Right atrium auricular region (tissue), 2 donors: ENCODE results near the gene CCDC6. TPM values are rescaled to one million over a fixed set of nuclear protein-coding genes. Genes with fewer than 3 reads are reported as not detected.

Source experiments
- DNase-seq: peaks from one replicate; pipeline ENCODE4 v3.0.0-alpha.2; 2019; ENCODE audit warnings: low spot score
- H3K27ac ChIP-seq, 2 donors: fragments of 200-600 bp; sonication (generic); 1 replicate in 1 of 2; 2 replicates in 1 of 2; pipeline ENCODE4 v1.5.1; 2016 to 2019
- H3K27me3 ChIP-seq, 2 donors: fragments of 200-600 bp; sonication (generic); one replicate each; pipeline versions ENCODE4 v1.5.1 to v1.6.0; 2017 to 2019
- H3K36me3 ChIP-seq: fragments of 200-600 bp; sonication (generic); one replicate; pipeline ENCODE4 v1.5.1; 2016
- H3K4me1 ChIP-seq, 2 donors: fragments of 200-600 bp; sonication (generic); one replicate each; pipeline versions ENCODE4 v1.5.1 to v1.6.0; 2017 to 2019
- H3K4me3 ChIP-seq, 2 donors: fragments of 200-600 bp; sonication (generic); 1 replicate in 1 of 2; 2 replicates in 1 of 2; pipeline ENCODE4 v1.5.1; 2017 to 2019; ENCODE audit warnings: mild to moderate bottlenecking in 1 of 2, moderate library complexity in 1 of 2
- H3K9me3 ChIP-seq, 2 donors: fragments of 200-600 bp; sonication (generic); one replicate each; pipeline ENCODE4 v1.5.1; 2019
- total RNA-seq, 2 donors: library from RNA; depleted of rRNA; stranded (reverse); fragments of >200 nt; gene quantifications; one replicate each; pipeline ENCODE4 v1.1.0, GENCODE V29; 2016
- TF ChIP-seq, protein P1 (sequence below), 2 donors: fragments of 200-600 bp; sonication (generic); IDR thresholded peaks; one replicate each; pipeline ENCODE4 v1.5.1; 2019; ENCODE audit warnings: antibody characterized with exemption in 2 of 2

The CCDC6 gene
- total RNA-seq, 2 donors from 2014 or later: 19.1 to 22.7 TPM

GRCh38 chr10:59908808-59909143 lies 2.4 kb upstream of the CCDC6 start:
- H3K27ac ChIP-seq: peak overlapping the region; percentile 94 to 96
- peaks cover 0 to 3% of the 10 kb centered on the region in 2 donors for H3K9me3 ChIP-seq
- H3K36me3 ChIP-seq: no peaks in the 10 kb centered on the region
- no peaks in the 10 kb centered on the region for H3K27me3 ChIP-seq
- DNase-seq: no peak
- peak overlapping the region in 1 of 2 donors; percentile 94 for H3K4me3 ChIP-seq
- H3K4me1 ChIP-seq: peaks cover 0 to 33% of the 10 kb centered on the region in 2 donors
- TF ChIP-seq, protein P1, sequence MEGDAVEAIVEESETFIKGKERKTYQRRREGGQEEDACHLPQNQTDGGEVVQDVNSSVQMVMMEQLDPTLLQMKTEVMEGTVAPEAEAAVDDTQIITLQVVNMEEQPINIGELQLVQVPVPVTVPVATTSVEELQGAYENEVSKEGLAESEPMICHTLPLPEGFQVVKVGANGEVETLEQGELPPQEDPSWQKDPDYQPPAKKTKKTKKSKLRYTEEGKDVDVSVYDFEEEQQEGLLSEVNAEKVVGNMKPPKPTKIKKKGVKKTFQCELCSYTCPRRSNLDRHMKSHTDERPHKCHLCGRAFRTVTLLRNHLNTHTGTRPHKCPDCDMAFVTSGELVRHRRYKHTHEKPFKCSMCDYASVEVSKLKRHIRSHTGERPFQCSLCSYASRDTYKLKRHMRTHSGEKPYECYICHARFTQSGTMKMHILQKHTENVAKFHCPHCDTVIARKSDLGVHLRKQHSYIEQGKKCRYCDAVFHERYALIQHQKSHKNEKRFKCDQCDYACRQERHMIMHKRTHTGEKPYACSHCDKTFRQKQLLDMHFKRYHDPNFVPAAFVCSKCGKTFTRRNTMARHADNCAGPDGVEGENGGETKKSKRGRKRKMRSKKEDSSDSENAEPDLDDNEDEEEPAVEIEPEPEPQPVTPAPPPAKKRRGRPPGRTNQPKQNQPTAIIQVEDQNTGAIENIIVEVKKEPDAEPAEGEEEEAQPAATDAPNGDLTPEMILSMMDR (IDR thresholded peaks at IDR 0.05): no peak

GRCh38 chr10:59907918-59908807 lies 1.8 kb upstream of the CCDC6 start:
- peaks cover 0 to 39% of the 10 kb centered on the region in 2 donors for H3K4me1 ChIP-seq
- peak; percentile 84 for DNase-seq
- H3K27ac ChIP-seq: peak overlapping the region; percentile 94 to 96
- TF ChIP-seq, protein P1 (IDR thresholded peaks at IDR 0.05): no peak
- peak overlapping the region; percentile 35 to 94 for H3K4me3 ChIP-seq
- no peaks in the 10 kb centered on the region for H3K9me3 ChIP-seq
- H3K36me3 ChIP-seq: no peaks in the 10 kb centered on the region
- no peaks in the 10 kb centered on the region for H3K27me3 ChIP-seq

DNA sequence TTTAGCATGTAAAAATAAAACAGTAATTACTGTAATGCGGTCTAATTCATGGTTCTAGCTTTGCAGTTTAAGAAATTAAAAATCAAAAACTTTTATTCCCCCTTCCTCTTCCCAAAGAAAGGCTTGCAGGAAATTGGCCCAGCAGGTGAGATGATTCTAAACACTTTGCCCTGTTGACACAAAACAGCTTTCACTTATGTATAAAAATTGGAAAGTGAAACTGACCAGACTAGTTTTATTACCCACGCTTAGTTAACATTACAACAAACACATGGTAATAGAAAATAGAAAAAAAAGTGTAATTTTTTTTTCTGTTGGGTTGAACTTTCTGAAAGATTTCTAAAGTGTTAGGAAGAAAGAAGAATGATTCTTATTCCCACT lies 1.2 kb upstream of the CCDC6 start:
- H3K36me3 ChIP-seq: no peaks in the 10 kb centered on the region
- H3K4me3 ChIP-seq: peak overlapping the region in 1 of 2 donors; percentile 94
- H3K4me1 ChIP-seq: peaks cover 0 to 39% of the 10 kb centered on the region in 2 donors
- TF ChIP-seq, protein P1 (IDR thresholded peaks at IDR 0.05): no peak
- H3K27me3 ChIP-seq: no peaks in the 10 kb centered on the region
- H3K27ac ChIP-seq: peak overlapping the region; percentile 94 to 96
- DNase-seq: no peak
- H3K9me3 ChIP-seq: no peaks in the 10 kb centered on the region

- Histone ChIP-seq H3K27ac (peak overlapping the region; percentile 94 to 96), H3K36me3 (no peaks in the 10 kb centered on the region), H3K9me3 (no peaks in the 10 kb centered on the region), H3K4me3 (peak overlapping the region; percentile 88 to 94), H3K27me3 (no peaks in the 10 kb centered on the region), H3K4me1 (peaks cover 0 to 51% of the 10 kb centered on the region in 2 donors)
- DNase-seq: no peak
- TF ChIP-seq, protein P1 (IDR thresholded peaks at IDR 0.05): no peak
These were observed 482 bp downstream of the CCDC6 start for GRCh38 chr10:59905731-59906416.

DNA sequence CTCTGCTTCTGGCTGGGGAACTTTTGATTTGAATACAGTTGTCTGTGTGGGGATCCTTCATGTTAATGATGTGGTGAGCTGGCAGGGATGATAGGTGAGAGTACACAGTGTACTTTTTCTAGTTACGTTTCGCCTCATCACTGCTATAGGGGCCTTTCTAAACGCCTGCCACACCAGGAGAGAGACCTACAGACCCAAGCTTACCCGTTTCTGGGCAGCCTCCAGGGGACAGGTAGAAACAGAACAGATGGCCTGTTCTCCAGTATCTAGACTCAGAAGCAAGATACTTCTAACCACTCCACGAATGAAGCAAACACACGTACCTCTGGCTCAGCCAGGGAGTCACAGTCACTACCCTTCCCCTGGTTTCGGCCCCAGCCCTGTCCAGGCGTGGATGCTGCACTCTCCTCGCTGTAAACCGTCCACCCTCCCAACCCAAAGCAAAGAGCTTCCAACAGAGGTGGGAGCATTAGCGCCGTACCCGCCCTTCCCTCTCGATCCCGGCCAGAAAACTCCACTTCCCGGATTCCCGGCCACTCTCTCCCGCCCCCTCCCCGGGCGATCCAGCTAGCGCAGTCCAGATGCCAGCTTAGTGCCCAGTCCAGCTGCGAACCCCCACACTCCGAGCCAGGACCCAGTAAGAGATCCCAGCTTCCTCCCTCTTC lies 1.2 kb downstream of the CCDC6 start:
- no peak for DNase-seq
- Histone ChIP-seq H3K4me1 (peaks cover 0 to 52% of the 10 kb centered on the region in 2 donors), H3K4me3 (peak overlapping the region; percentile 88 to 94), H3K9me3 (no peaks in the 10 kb centered on the region), H3K27me3 (no peaks in the 10 kb centered on the region), H3K36me3 (no peaks in the 10 kb centered on the region), H3K27ac (peak overlapping the region; percentile 94 to 96)
- TF ChIP-seq, protein P1 (IDR thresholded peaks at IDR 0.05): no peak
